ENCODE results near the gene OTOP2.
"Not testable (repeated sequence)": the region's sequence is repeated elsewhere in the genome, so short reads cannot be mapped to it uniquely, and the experiment has no call there.

Gene OTOP2

GRCh38 chr17:74977802-74978201 lies 53.7 kb downstream of the OTOP2 start:
- no peak for DNase-seq

- DNase-seq = no peak
Observed at GRCh38 chr17:74978240-74978639, 54.2 kb downstream of the OTOP2 start.

GRCh38 chr17:74979408-74980146 lies 55.5 kb downstream of the OTOP2 start:
- no peak for DNase-seq

GRCh38 chr17:74981318-74981978 lies 57.4 kb downstream of the OTOP2 start:
- DNase-seq = no peak

GRCh38 chr17:74981979-74982662 lies 58.0 kb downstream of the OTOP2 start:
- no peak for DNase-seq

- DNase-seq = not testable (repeated sequence)
Observed at GRCh38 chr17:74982663-74983313, 58.7 kb downstream of the OTOP2 start.
